H1 (cell line): Measurements from ENCODE around the gene TMEM125. TPM values are rescaled to one million over a fixed set of nuclear protein-coding genes. Genes with fewer than 3 reads are reported as not detected.

Experiments used
- CTCF ChIA-PET: fragments of 300-600 bp; sonication (Branson Sonifier 250); formaldehyde crosslinking; loops from one replicate; lab custom pipeline; 2021; ENCODE audit not compliant: partially characterized antibody; lab: Charles Lee
- POLR2A ChIA-PET: fragments of 300-600 bp; sonication (Branson Sonifier 250); formaldehyde crosslinking; loops from one replicate; lab custom pipeline; 2021; ENCODE audit warnings: inconsistent platforms; ENCODE audit not compliant: partially characterized antibody; lab: Charles Lee
- DNase-seq, 2 experiments: peaks; one replicate each; pipeline versions ENCODE4 v3.0.0 to v3.0.0-alpha.2; 2010 to 2022; ENCODE audit warnings: low spot score in 2 of 2, low read depth in 1 of 2, mixed read lengths in 1 of 2
- FAIRE-seq: peaks from 2 replicates; lab custom pipeline; 2011; peaks lifted over from hg19 to GRCh38; lab: Jason Lieb, UNC
- H2AFZ ChIP-seq: 2 replicates; pipeline ENCODE4 v1.8.1; 2012; ENCODE audit warnings: low read length, inconsistent platforms
- H2AK5ac ChIP-seq: 2 replicates; pipeline ENCODE4 v1.6.1; 2013; ENCODE audit warnings: low read depth, low read length
- H2BK120ac ChIP-seq: replicated peaks from 2 replicates; pipeline ENCODE3; 2013; ENCODE audit warnings: low read depth, low read length, inconsistent platforms
- H2BK12ac ChIP-seq: 2 replicates; pipeline ENCODE4 v1.6.1; 2013; ENCODE audit warnings: low read depth, low read length
- H2BK15ac ChIP-seq: 2 replicates; pipeline ENCODE4 v1.6.1; 2013; ENCODE audit warnings: low read length
- H2BK20ac ChIP-seq: 2 replicates; pipeline ENCODE4 v1.6.1; 2013; ENCODE audit warnings: low read length
- H2BK5ac ChIP-seq: 2 replicates; pipeline ENCODE4 v1.6.1; 2013; ENCODE audit warnings: low read depth, low read length
- H3K14ac ChIP-seq: 2 replicates; pipeline ENCODE4 v1.6.1; 2013; ENCODE audit warnings: inconsistent platforms; ENCODE audit not compliant: insufficient read length
- H3K18ac ChIP-seq: 2 replicates; pipeline ENCODE4 v1.6.1; 2013; ENCODE audit warnings: low read length; ENCODE audit errors: extremely low read depth
- H3K23ac ChIP-seq: 2 replicates; pipeline ENCODE4 v1.6.1; 2013; ENCODE audit warnings: inconsistent platforms; ENCODE audit not compliant: insufficient read length
- H3K23me2 ChIP-seq: 2 replicates; pipeline ENCODE4 v1.6.1; 2013; ENCODE audit warnings: low read depth, low read length
- H3K27ac ChIP-seq: 2 replicates; pipeline ENCODE4 v1.6.1; 2011; ENCODE audit warnings: low read depth, low read length, inconsistent platforms
- H3K27me3 ChIP-seq, 4 experiments: replicated peaks in 1 of 4; 1 replicate in 1 of 4; 2 replicates in 3 of 4; pipeline versions ENCODE4 v1.6.1 to v1.8.1; 2011 to 2013; ENCODE audit warnings: low read length in 3 of 4, mild to moderate bottlenecking in 3 of 4, inconsistent platforms in 2 of 4, mixed read lengths in 2 of 4, moderate library complexity in 1 of 4; ENCODE audit not compliant: control insufficient read depth in 3 of 4, insufficient read depth in 3 of 4; ENCODE audit errors: extremely low read depth in 1 of 4
- H3K36me3 ChIP-seq, 4 experiments: 2 replicates each; pipeline versions ENCODE4 v1.6.1 to v1.8.1; 2011 to 2013; ENCODE audit warnings: mild to moderate bottlenecking in 4 of 4, low read length in 3 of 4, moderate library complexity in 2 of 4, control low read depth in 1 of 4, inconsistent platforms in 1 of 4; ENCODE audit not compliant: insufficient read depth in 4 of 4, control insufficient read depth in 2 of 4
- H3K4ac ChIP-seq: replicated peaks from 2 replicates; pipeline ENCODE3; 2013; ENCODE audit warnings: low read length, low read depth, mixed read lengths, inconsistent platforms; ENCODE audit not compliant: insufficient read length
- H3K4me1 ChIP-seq, 4 experiments: replicated peaks in 1 of 4; 1 replicate in 1 of 4; 2 replicates in 3 of 4; pipeline versions ENCODE4 v1.6.1 to v1.8.1; 2011 to 2013; ENCODE audit warnings: low read length in 3 of 4, inconsistent platforms in 2 of 4, mixed read lengths in 1 of 4; ENCODE audit not compliant: insufficient read depth in 4 of 4, control insufficient read depth in 3 of 4
- H3K4me2 ChIP-seq, 2 experiments: 2 replicates each; pipeline versions ENCODE4 v1.6.1 to v1.8.1; 2011 to 2013; ENCODE audit warnings: low read depth in 2 of 2, low read length in 2 of 2, control low read depth in 1 of 2, inconsistent platforms in 1 of 2, mild to moderate bottlenecking in 1 of 2; ENCODE audit not compliant: insufficient read depth in 1 of 2
- H3K4me3 ChIP-seq, 4 experiments: fragments of 200-600, 300-600 bp in 1 of 4; sonication (generic), shearing (Covaris generic), sonication (Bioruptor Twin) in 1 of 4; 2 replicates each; pipeline versions ENCODE4 v1.5.1 to v1.8.1; 2011 to 2016; ENCODE audit warnings: low read length in 4 of 4, low read depth in 3 of 4, control low read depth in 2 of 4, inconsistent platforms in 2 of 4, mild to moderate bottlenecking in 2 of 4, mixed read lengths in 1 of 4, moderate library complexity in 1 of 4; ENCODE audit not compliant: insufficient read depth in 2 of 4; ENCODE audit errors: extremely low read depth in 1 of 4
- H3K56ac ChIP-seq: replicated peaks from 2 replicates; pipeline ENCODE3; 2013; ENCODE audit warnings: low read depth, mild to moderate bottlenecking, mixed read lengths, low read length, inconsistent platforms; ENCODE audit not compliant: insufficient read length
- H3K79me1 ChIP-seq: 2 replicates; pipeline ENCODE4 v1.6.1; 2013; ENCODE audit warnings: low read depth, low read length, control low read depth
- H3K79me2 ChIP-seq, 2 experiments: 2 replicates each; pipeline versions ENCODE4 v1.6.1 to v1.8.1; 2012 to 2013; ENCODE audit warnings: low read length in 2 of 2, mild to moderate bottlenecking in 2 of 2, inconsistent platforms in 1 of 2; ENCODE audit not compliant: insufficient read depth in 2 of 2, control insufficient read depth in 1 of 2
- H3K9ac ChIP-seq, 4 experiments: replicated peaks in 1 of 4; 1 replicate in 1 of 4; 2 replicates in 3 of 4; pipeline versions ENCODE4 v1.6.1 to v1.8.1; 2011 to 2013; ENCODE audit warnings: low read depth in 3 of 4, low read length in 3 of 4, control low read depth in 2 of 4, mild to moderate bottlenecking in 2 of 4, moderate library complexity in 2 of 4, inconsistent platforms in 1 of 4; ENCODE audit errors: extremely low read depth in 1 of 4
- H3K9me3 ChIP-seq, 2 experiments: 2 replicates each; pipeline versions ENCODE4 v1.6.1 to v1.8.1; 2012 to 2013; ENCODE audit warnings: mild to moderate bottlenecking in 2 of 2, moderate library complexity in 2 of 2, control low read depth in 1 of 2, inconsistent platforms in 1 of 2, low read depth in 1 of 2, low read length in 1 of 2, mixed read lengths in 1 of 2; ENCODE audit not compliant: insufficient read depth in 2 of 2
- H4K20me1 ChIP-seq, 2 experiments: replicated peaks in 1 of 2; 2 replicates each; pipeline versions ENCODE3 to v1.8.1; 2011 to 2013; ENCODE audit warnings: inconsistent platforms in 2 of 2, low read length in 2 of 2, mild to moderate bottlenecking in 1 of 2; ENCODE audit not compliant: insufficient read depth in 2 of 2, control insufficient read depth in 1 of 2
- H4K5ac ChIP-seq: 2 replicates; pipeline ENCODE4 v1.6.1; 2013; ENCODE audit warnings: low read length, low read depth, mixed read lengths, inconsistent platforms; ENCODE audit not compliant: insufficient read length
- H4K8ac ChIP-seq: 2 replicates; pipeline ENCODE4 v1.8.0; 2013; ENCODE audit warnings: mild to moderate bottlenecking, moderate library complexity, low read length, inconsistent platforms; ENCODE audit not compliant: insufficient read depth; ENCODE audit errors: extremely low read depth
- H4K91ac ChIP-seq: replicated peaks from 2 replicates; pipeline ENCODE3; 2013; ENCODE audit warnings: low read length, mixed read lengths, inconsistent platforms; ENCODE audit not compliant: insufficient read length
- NRF1 ChIP-seq: IDR thresholded peaks from 2 replicates; pipeline ENCODE4 v1.6.1; 2011; ENCODE audit warnings: mild to moderate bottlenecking, low read depth, low read length, improper control_type of control experiment
- SIN3A ChIP-seq, 2 experiments: IDR thresholded peaks in 1 of 2; conservative IDR thresholded peaks in 1 of 2; 2 replicates each; pipeline ENCODE4 v1.6.1; 2011 to 2012; ENCODE audit warnings: low read length in 2 of 2, improper control_type of control experiment in 1 of 2, low read depth in 1 of 2, mild to moderate bottlenecking in 1 of 2
- SIX5 ChIP-seq: IDR thresholded peaks from 2 replicates; pipeline ENCODE4 v1.6.1; 2011; ENCODE audit warnings: mild to moderate bottlenecking, low read depth, low read length
- WGBS, 2 experiments: shearing (Covaris generic) in 1 of 2; methylation state at CpG; one replicate each; pipeline versions ENCODE4 v1.1.6 to v1.1.7; 2013 to 2015; ENCODE audit warnings: low lambda C conversion rate in 2 of 2, mixed read lengths in 2 of 2, inconsistent platforms in 1 of 2, low coverage in 1 of 2, missing lambda C conversion rate in 1 of 2; ENCODE audit not compliant: insufficient replicate concordance in 2 of 2, insufficient coverage in 1 of 2, insufficient read length in 1 of 2; ENCODE audit errors: extremely low coverage in 1 of 2, missing lambda C conversion rate in 1 of 2; 5-methylcytosine and 5-hydroxymethylcytosine counted together
- polyA plus RNA-seq, 7 experiments: library from polyadenylated mRNA; depleted of rRNA in 3 of 7; stranded (reverse) in 5 of 7; unstranded in 2 of 7; fragments of >200 nt in 5 of 7; fragments of 200-250 nt in 2 of 7; gene quantifications; 1 replicate in 5 of 7; 2 replicates in 1 of 7; 4 replicates in 1 of 7; pipeline versions ENCODE4 v1.2.1 to v1.2.3, GENCODE V29; 2011 to 2013; ENCODE audit warnings: missing spikeins in 2 of 7, mixed read lengths in 2 of 7
- total RNA-seq: library from RNA; stranded (reverse); fragmentation: NEBNext Ultra II Directional; extraction: Animal tissue kit (Norgen Biotek cat#: 25700); gene quantifications from 2 replicates; pipeline ENCODE4 v1.2.1, GENCODE V29; 2021

The TMEM125 gene
- total and polyA plus RNA-seq, 2 of the 8 experiments (the other 6 are each of a cell fraction or from before 2014, with no cell fraction given) = 26.5 to 46.7 TPM

GRCh38 chr1:43238085-43238484 is 31.7 kb upstream of the TMEM125 start:
- ChIA-PET CTCF (interaction anchor here (0.5 to 4.1 kb wide), 17 partner anchors 8 to 456 kb away, joined by 3 to 59 read pairs (median 5); partner anchors contain the start of genes C1orf210, CDC20, MED8 and SZT2), POLR2A (interaction anchor here (1.7 to 4.4 kb wide), 3 partner anchors 32 to 150 kb away, joined by 4 to 15 read pairs (median 4); partner anchors contain the start of genes CDC20 and TMEM125)
- H4K20me1 ChIP-seq = no peaks in the 10 kb centered on the region
- WGBS, 2 experiments = 7% methylated on average over 5 of the region's 5 CpGs; no CpG with 5 or more reads in 1 of the 2 experiments
- no peaks in the 10 kb centered on the region for H3K36me3 ChIP-seq
- H3K27ac ChIP-seq = no peak overlapping the region
- H3K23me2 ChIP-seq = no peaks in the 10 kb centered on the region
- no peak overlapping the region for H2AFZ ChIP-seq
- no peak overlapping the region for H4K8ac ChIP-seq
- no peaks in the 10 kb centered on the region for H3K4me1 ChIP-seq
- H3K9me3 ChIP-seq = peaks cover 0 to 3% of the 10 kb centered on the region in 2 experiments; a peak in 1 of 4 replicates
- H4K91ac ChIP-seq = no peak overlapping the region
- no peak overlapping the region for H2BK20ac ChIP-seq
- no peak overlapping the region for H4K5ac ChIP-seq
- H3K14ac ChIP-seq = no peak overlapping the region
- no peak overlapping the region for H2BK12ac ChIP-seq
- no peaks in the 10 kb centered on the region for H3K27me3 ChIP-seq
- peak; percentile 94 for FAIRE-seq
- H2AK5ac ChIP-seq = no peak overlapping the region
- no peak overlapping the region for H3K4me2 ChIP-seq
- no peak overlapping the region for H3K4ac ChIP-seq
- H3K79me1 ChIP-seq = no peaks in the 10 kb centered on the region; the same call in 1 of the 2 replicates
- no peak overlapping the region for H3K56ac ChIP-seq
- no peak overlapping the region for H2BK5ac ChIP-seq
- DNase-seq = peak; percentile 36 to 79
- H3K79me2 ChIP-seq = no peaks in the 10 kb centered on the region
- no peak overlapping the region for H3K9ac ChIP-seq
- no peak overlapping the region for H3K18ac ChIP-seq
- no peak overlapping the region for H2BK15ac ChIP-seq
- no peak overlapping the region for H3K4me3 ChIP-seq
- no peak overlapping the region for H2BK120ac ChIP-seq
- H3K23ac ChIP-seq = no peak overlapping the region
- no peak for TF ChIP-seq NRF1
- TF ChIP-seq SIX5 = no peak
- peak in 1 of 2 experiments; percentile 63; a peak in 2 of 4 replicates for TF ChIP-seq SIN3A (conservative IDR thresholded peaks at IDR 0.05 in 1 of 2, IDR thresholded peaks at IDR 0.05 in 1 of 2; ENCODE audit: low read depth in 1 of 2, low read length in 2 of 2)
